H1 (cell line): ENCODE results near the gene HAO2. TPM values are rescaled to one million over a fixed set of nuclear protein-coding genes. Genes with fewer than 3 reads are reported as not detected.

Experiments used
- CTCF ChIA-PET: fragments of 300-600 bp; sonication (Branson Sonifier 250); formaldehyde crosslinking; loops from one replicate; lab custom pipeline; 2021; ENCODE audit not compliant: partially characterized antibody; lab: Charles Lee
- POLR2A ChIA-PET: fragments of 300-600 bp; sonication (Branson Sonifier 250); formaldehyde crosslinking; loops from one replicate; lab custom pipeline; 2021; ENCODE audit warnings: inconsistent platforms; ENCODE audit not compliant: partially characterized antibody; lab: Charles Lee
- DNase-seq, 2 experiments: peaks; one replicate each; pipeline versions ENCODE4 v3.0.0 to v3.0.0-alpha.2; 2010 to 2022; ENCODE audit warnings: low spot score in 2 of 2, low read depth in 1 of 2, mixed read lengths in 1 of 2
- FAIRE-seq: peaks from 2 replicates; lab custom pipeline; 2011; peaks lifted over from hg19 to GRCh38; lab: Jason Lieb, UNC
- H2AFZ ChIP-seq: 2 replicates; pipeline ENCODE4 v1.8.1; 2012; ENCODE audit warnings: low read length, inconsistent platforms
- H2AK5ac ChIP-seq: 2 replicates; pipeline ENCODE4 v1.6.1; 2013; ENCODE audit warnings: low read depth, low read length
- H2BK120ac ChIP-seq: replicated peaks from 2 replicates; pipeline ENCODE3; 2013; ENCODE audit warnings: low read depth, low read length, inconsistent platforms
- H2BK12ac ChIP-seq: 2 replicates; pipeline ENCODE4 v1.6.1; 2013; ENCODE audit warnings: low read depth, low read length
- H2BK15ac ChIP-seq: 2 replicates; pipeline ENCODE4 v1.6.1; 2013; ENCODE audit warnings: low read length
- H2BK20ac ChIP-seq: 2 replicates; pipeline ENCODE4 v1.6.1; 2013; ENCODE audit warnings: low read length
- H2BK5ac ChIP-seq: 2 replicates; pipeline ENCODE4 v1.6.1; 2013; ENCODE audit warnings: low read depth, low read length
- H3K14ac ChIP-seq: 2 replicates; pipeline ENCODE4 v1.6.1; 2013; ENCODE audit warnings: inconsistent platforms; ENCODE audit not compliant: insufficient read length
- H3K18ac ChIP-seq: 2 replicates; pipeline ENCODE4 v1.6.1; 2013; ENCODE audit warnings: low read length; ENCODE audit errors: extremely low read depth
- H3K23ac ChIP-seq: 2 replicates; pipeline ENCODE4 v1.6.1; 2013; ENCODE audit warnings: inconsistent platforms; ENCODE audit not compliant: insufficient read length
- H3K23me2 ChIP-seq: 2 replicates; pipeline ENCODE4 v1.6.1; 2013; ENCODE audit warnings: low read depth, low read length
- H3K27ac ChIP-seq: 2 replicates; pipeline ENCODE4 v1.6.1; 2011; ENCODE audit warnings: low read depth, low read length, inconsistent platforms
- H3K27me3 ChIP-seq, 4 experiments: replicated peaks in 1 of 4; 1 replicate in 1 of 4; 2 replicates in 3 of 4; pipeline versions ENCODE4 v1.6.1 to v1.8.1; 2011 to 2013; ENCODE audit warnings: low read length in 3 of 4, mild to moderate bottlenecking in 3 of 4, inconsistent platforms in 2 of 4, mixed read lengths in 2 of 4, moderate library complexity in 1 of 4; ENCODE audit not compliant: control insufficient read depth in 3 of 4, insufficient read depth in 3 of 4; ENCODE audit errors: extremely low read depth in 1 of 4
- H3K36me3 ChIP-seq, 4 experiments: 2 replicates each; pipeline versions ENCODE4 v1.6.1 to v1.8.1; 2011 to 2013; ENCODE audit warnings: mild to moderate bottlenecking in 4 of 4, low read length in 3 of 4, moderate library complexity in 2 of 4, control low read depth in 1 of 4, inconsistent platforms in 1 of 4; ENCODE audit not compliant: insufficient read depth in 4 of 4, control insufficient read depth in 2 of 4
- H3K4ac ChIP-seq: replicated peaks from 2 replicates; pipeline ENCODE3; 2013; ENCODE audit warnings: low read length, low read depth, mixed read lengths, inconsistent platforms; ENCODE audit not compliant: insufficient read length
- H3K4me1 ChIP-seq, 4 experiments: replicated peaks in 1 of 4; 1 replicate in 1 of 4; 2 replicates in 3 of 4; pipeline versions ENCODE4 v1.6.1 to v1.8.1; 2011 to 2013; ENCODE audit warnings: low read length in 3 of 4, inconsistent platforms in 2 of 4, mixed read lengths in 1 of 4; ENCODE audit not compliant: insufficient read depth in 4 of 4, control insufficient read depth in 3 of 4
- H3K4me2 ChIP-seq, 2 experiments: 2 replicates each; pipeline versions ENCODE4 v1.6.1 to v1.8.1; 2011 to 2013; ENCODE audit warnings: low read depth in 2 of 2, low read length in 2 of 2, control low read depth in 1 of 2, inconsistent platforms in 1 of 2, mild to moderate bottlenecking in 1 of 2; ENCODE audit not compliant: insufficient read depth in 1 of 2
- H3K4me3 ChIP-seq, 4 experiments: fragments of 200-600, 300-600 bp in 1 of 4; sonication (generic), shearing (Covaris generic), sonication (Bioruptor Twin) in 1 of 4; 2 replicates each; pipeline versions ENCODE4 v1.5.1 to v1.8.1; 2011 to 2016; ENCODE audit warnings: low read length in 4 of 4, low read depth in 3 of 4, control low read depth in 2 of 4, inconsistent platforms in 2 of 4, mild to moderate bottlenecking in 2 of 4, mixed read lengths in 1 of 4, moderate library complexity in 1 of 4; ENCODE audit not compliant: insufficient read depth in 2 of 4; ENCODE audit errors: extremely low read depth in 1 of 4
- H3K56ac ChIP-seq: replicated peaks from 2 replicates; pipeline ENCODE3; 2013; ENCODE audit warnings: low read depth, mild to moderate bottlenecking, mixed read lengths, low read length, inconsistent platforms; ENCODE audit not compliant: insufficient read length
- H3K79me1 ChIP-seq: 2 replicates; pipeline ENCODE4 v1.6.1; 2013; ENCODE audit warnings: low read depth, low read length, control low read depth
- H3K79me2 ChIP-seq, 2 experiments: 2 replicates each; pipeline versions ENCODE4 v1.6.1 to v1.8.1; 2012 to 2013; ENCODE audit warnings: low read length in 2 of 2, mild to moderate bottlenecking in 2 of 2, inconsistent platforms in 1 of 2; ENCODE audit not compliant: insufficient read depth in 2 of 2, control insufficient read depth in 1 of 2
- H3K9ac ChIP-seq, 4 experiments: replicated peaks in 1 of 4; 1 replicate in 1 of 4; 2 replicates in 3 of 4; pipeline versions ENCODE4 v1.6.1 to v1.8.1; 2011 to 2013; ENCODE audit warnings: low read depth in 3 of 4, low read length in 3 of 4, control low read depth in 2 of 4, mild to moderate bottlenecking in 2 of 4, moderate library complexity in 2 of 4, inconsistent platforms in 1 of 4; ENCODE audit errors: extremely low read depth in 1 of 4
- H3K9me3 ChIP-seq, 2 experiments: 2 replicates each; pipeline versions ENCODE4 v1.6.1 to v1.8.1; 2012 to 2013; ENCODE audit warnings: mild to moderate bottlenecking in 2 of 2, moderate library complexity in 2 of 2, control low read depth in 1 of 2, inconsistent platforms in 1 of 2, low read depth in 1 of 2, low read length in 1 of 2, mixed read lengths in 1 of 2; ENCODE audit not compliant: insufficient read depth in 2 of 2
- H4K20me1 ChIP-seq, 2 experiments: replicated peaks in 1 of 2; 2 replicates each; pipeline versions ENCODE3 to v1.8.1; 2011 to 2013; ENCODE audit warnings: inconsistent platforms in 2 of 2, low read length in 2 of 2, mild to moderate bottlenecking in 1 of 2; ENCODE audit not compliant: insufficient read depth in 2 of 2, control insufficient read depth in 1 of 2
- H4K5ac ChIP-seq: 2 replicates; pipeline ENCODE4 v1.6.1; 2013; ENCODE audit warnings: low read length, low read depth, mixed read lengths, inconsistent platforms; ENCODE audit not compliant: insufficient read length
- H4K8ac ChIP-seq: 2 replicates; pipeline ENCODE4 v1.8.0; 2013; ENCODE audit warnings: mild to moderate bottlenecking, moderate library complexity, low read length, inconsistent platforms; ENCODE audit not compliant: insufficient read depth; ENCODE audit errors: extremely low read depth
- H4K91ac ChIP-seq: replicated peaks from 2 replicates; pipeline ENCODE3; 2013; ENCODE audit warnings: low read length, mixed read lengths, inconsistent platforms; ENCODE audit not compliant: insufficient read length
- CTBP2 ChIP-seq: IDR thresholded peaks from 2 replicates; pipeline ENCODE4 v1.7.0; 2011; ENCODE audit warnings: borderline replicate concordance, mild to moderate bottlenecking, moderate library complexity, mixed read lengths, low read length; ENCODE audit not compliant: insufficient read depth, insufficient read length
- EZH2 ChIP-seq: fragments of 200-600 bp; sonication (generic); IDR thresholded peaks from 2 replicates; pipeline ENCODE4 v1.7.1; 2012; ENCODE audit warnings: low read depth, mild to moderate bottlenecking, moderate library complexity, low read length, inconsistent platforms; ENCODE audit not compliant: severe bottlenecking
- POU5F1 ChIP-seq: IDR thresholded peaks from 2 replicates; pipeline ENCODE4 v1.6.1; 2011; ENCODE audit warnings: low read depth, mild to moderate bottlenecking, low read length, moderate library complexity
- RFX5 ChIP-seq: IDR thresholded peaks from 2 replicates; pipeline ENCODE4 v1.6.1; 2011; ENCODE audit warnings: low read depth, low read length, improper control_type of control experiment, borderline replicate concordance
- SP1 ChIP-seq: IDR thresholded peaks from 2 replicates; pipeline ENCODE4 v1.6.1; 2011; ENCODE audit warnings: low read depth, low read length
- SUZ12 ChIP-seq: fragments of 200-600 bp; sonication (generic); IDR thresholded peaks from 2 replicates; pipeline ENCODE4 v1.6.1; 2012; ENCODE audit warnings: mild to moderate bottlenecking, inconsistent platforms, low read length, moderate library complexity, mixed read lengths
- TCF12 ChIP-seq: IDR thresholded peaks from 2 replicates; pipeline ENCODE4 v1.6.1; 2011; ENCODE audit warnings: low read depth, mild to moderate bottlenecking, low read length
- WGBS, 2 experiments: shearing (Covaris generic) in 1 of 2; methylation state at CpG; one replicate each; pipeline versions ENCODE4 v1.1.6 to v1.1.7; 2013 to 2015; ENCODE audit warnings: low lambda C conversion rate in 2 of 2, mixed read lengths in 2 of 2, inconsistent platforms in 1 of 2, low coverage in 1 of 2, missing lambda C conversion rate in 1 of 2; ENCODE audit not compliant: insufficient replicate concordance in 2 of 2, insufficient coverage in 1 of 2, insufficient read length in 1 of 2; ENCODE audit errors: extremely low coverage in 1 of 2, missing lambda C conversion rate in 1 of 2; 5-methylcytosine and 5-hydroxymethylcytosine counted together
- polyA plus RNA-seq, 7 experiments: library from polyadenylated mRNA; depleted of rRNA in 3 of 7; stranded (reverse) in 5 of 7; unstranded in 2 of 7; fragments of >200 nt in 5 of 7; fragments of 200-250 nt in 2 of 7; gene quantifications; 1 replicate in 5 of 7; 2 replicates in 1 of 7; 4 replicates in 1 of 7; pipeline versions ENCODE4 v1.2.1 to v1.2.3, GENCODE V29; 2011 to 2013; ENCODE audit warnings: missing spikeins in 2 of 7, mixed read lengths in 2 of 7
- total RNA-seq: library from RNA; stranded (reverse); fragmentation: NEBNext Ultra II Directional; extraction: Animal tissue kit (Norgen Biotek cat#: 25700); gene quantifications from 2 replicates; pipeline ENCODE4 v1.2.1, GENCODE V29; 2021
- TF ChIP-seq, protein P1 (sequence below): IDR thresholded peaks from 2 replicates; pipeline ENCODE4 v1.6.1; 2012; ENCODE audit warnings: low read length, inconsistent platforms

Gene HAO2
- total and polyA plus RNA-seq, 2 of the 8 experiments (the other 6 are each of a cell fraction or from before 2014, with no cell fraction given) = not detected

DNA sequence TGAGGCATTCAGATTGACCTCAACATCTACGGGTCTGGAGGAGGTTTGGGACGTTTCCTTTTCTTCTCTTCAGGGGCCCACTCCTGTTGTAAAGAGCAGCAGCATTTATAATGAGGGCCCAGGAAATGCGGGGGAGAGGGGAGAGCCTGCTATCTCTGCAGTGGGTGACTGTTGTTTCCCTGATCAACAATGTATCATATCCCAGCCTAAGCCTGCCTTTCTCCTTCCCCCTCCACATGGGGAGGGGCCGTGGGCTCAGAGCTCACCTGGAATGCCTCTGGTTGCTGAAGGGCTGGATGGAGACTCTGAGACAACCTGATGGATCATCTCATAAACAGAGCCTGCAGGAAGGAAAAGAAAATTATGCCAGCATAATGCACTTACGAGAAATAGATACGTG, 36.0 kb upstream of the HAO2 start:
- Histone ChIP-seq H3K79me1 (no peaks in the 10 kb centered on the region), H2AFZ (no peak overlapping the region), H3K9ac (no peak overlapping the region), H3K4ac (no peak overlapping the region), H3K23ac (no peak overlapping the region), H2BK5ac (peak overlapping the region; percentile 86; the same call in 1 of the 2 replicates), H3K4me2 (peak overlapping the region; percentile 22 to 57; a peak in 3 of 4 replicates), H4K5ac (no peak overlapping the region), H3K9me3 (peaks cover 0 to 6% of the 10 kb centered on the region in 2 experiments; a peak in 1 of 4 replicates), H3K14ac (no peak overlapping the region), H2BK20ac (peak overlapping the region; percentile 62), H3K79me2 (no peaks in the 10 kb centered on the region), H2BK15ac (no peak overlapping the region), H4K91ac (no peak overlapping the region), H4K8ac (no peak overlapping the region), H2AK5ac (0 out of 2 replicates have a peak overlapping the region, but pooled peaks have one; percentile 95), H3K4me3 (no peak overlapping the region), H3K4me1 (peaks cover 12 to 36% (median 22%) of the 10 kb centered on the region in 4 experiments), H3K18ac (no peak overlapping the region), H2BK120ac (no peak overlapping the region), H3K27ac (peak overlapping the region; percentile 1; the same call in 1 of the 2 replicates), H3K56ac (no peak overlapping the region), H4K20me1 (no peaks in the 10 kb centered on the region), H3K23me2 (peaks cover 1% of the 10 kb centered on the region; the same call in 1 of the 2 replicates), H2BK12ac (peak overlapping the region; percentile 18; the same call in 1 of the 2 replicates), H3K36me3 (peaks cover 0 to 3% (median 0%) of the 10 kb centered on the region in 4 experiments; a peak in 2 of 8 replicates), H3K27me3 (no peaks in the 10 kb centered on the region; a peak in 3 of 7 replicates)
- DNase-seq (no peak), FAIRE-seq (no peak)
- CTCF ChIA-PET = interaction anchor here (0.9 to 4.1 kb wide), 6 partner anchors 15 to 212 kb away, joined by 3 to 22 read pairs (median 6); no protein-coding TSS in a partner anchor
- POLR2A ChIA-PET = interaction anchor here (0.8 to 2.0 kb wide), 4 partner anchors 8 to 20 kb away, joined by 3 to 4 read pairs (median 4); no protein-coding TSS in a partner anchor
- TF ChIP-seq CTBP2 (no peak), RFX5 (no peak), TCF12 (no peak), SUZ12 (no peak), SP1 (no peak), EZH2 (no peak), POU5F1 (no peak)
- TF ChIP-seq, protein P1, sequence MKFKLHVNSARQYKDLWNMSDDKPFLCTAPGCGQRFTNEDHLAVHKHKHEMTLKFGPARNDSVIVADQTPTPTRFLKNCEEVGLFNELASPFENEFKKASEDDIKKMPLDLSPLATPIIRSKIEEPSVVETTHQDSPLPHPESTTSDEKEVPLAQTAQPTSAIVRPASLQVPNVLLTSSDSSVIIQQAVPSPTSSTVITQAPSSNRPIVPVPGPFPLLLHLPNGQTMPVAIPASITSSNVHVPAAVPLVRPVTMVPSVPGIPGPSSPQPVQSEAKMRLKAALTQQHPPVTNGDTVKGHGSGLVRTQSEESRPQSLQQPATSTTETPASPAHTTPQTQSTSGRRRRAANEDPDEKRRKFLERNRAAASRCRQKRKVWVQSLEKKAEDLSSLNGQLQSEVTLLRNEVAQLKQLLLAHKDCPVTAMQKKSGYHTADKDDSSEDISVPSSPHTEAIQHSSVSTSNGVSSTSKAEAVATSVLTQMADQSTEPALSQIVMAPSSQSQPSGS = no peak
- WGBS, 2 experiments = 74% methylated on average over 6 of the region's 6 CpGs; no CpG with 5 or more reads in 1 of the 2 experiments
